HCT116 (cell line): Measurements from ENCODE around the gene MOCS2. TPM values are rescaled to one million over a fixed set of nuclear protein-coding genes. Genes with fewer than 3 reads are reported as not detected.
"Not testable (repeated sequence)": the region's sequence is repeated elsewhere in the genome, so short reads cannot be mapped to it uniquely, and the experiment has no call there.

Experiments used
- ATAC-seq: fragments of 200-7000 bp; cut with Tn5 transposase; 2 replicates; pipeline ENCODE4 v1.9.1; 2020; ENCODE audit warnings: mild to moderate bottlenecking, moderate library complexity
- BruUV-seq: library from RNA; stranded (reverse); fragments of 400-500 nt; replicated peaks from 2 replicates; lab custom pipeline; 2021; lab: Mats Ljungman, UMichigan
- CTCF ChIA-PET: fragments of 300-600 bp; sonication (Branson Sonifier 250); formaldehyde crosslinking; loops from one replicate; lab custom pipeline; 2021; ENCODE audit warnings: antibody characterized with exemption; lab: Charles Lee
- POLR2A ChIA-PET: fragments of 300-600, 350-600 bp; sonication (Branson Sonifier 250); formaldehyde crosslinking; loops from one replicate; lab custom pipeline; 2021; ENCODE audit warnings: antibody characterized with exemption; lab: Charles Lee
- RAD21 ChIA-PET, 2 experiments: fragments of 300-600 bp; sonication (Branson Sonifier 250); formaldehyde crosslinking; loops; one replicate each; lab custom pipeline; 2023; ENCODE audit warnings: low total read pairs in 2 of 2; ENCODE audit not compliant: uncharacterized antibody in 2 of 2, unreplicated experiment in 2 of 2, low non-redundant PET in 1 of 2; lab: Charles Lee
- DNase-seq: peaks from one replicate; pipeline ENCODE4 v3.0.0-alpha.2; 2010; ENCODE audit warnings: low read depth, low spot score
- H2AFZ ChIP-seq: fragments of 200-600 bp; shearing (Covaris generic), sonication (generic); 2 replicates; pipeline ENCODE4 v1.6.1; 2017; ENCODE audit warnings: low read depth, mixed run types, mixed read lengths, antibody characterized with exemption, low read length; ENCODE audit not compliant: poor library complexity, severe bottlenecking
- H3K27ac ChIP-seq: 2 replicates; pipeline ENCODE4 v1.5.1; 2012; ENCODE audit warnings: low read depth, low read length
- H3K27me3 ChIP-seq: fragments of 200-600 bp; sonication (generic); 2 replicates; pipeline ENCODE4 v1.6.1; 2016; ENCODE audit warnings: mixed run types, low read length, mixed read lengths; ENCODE audit not compliant: insufficient read depth
- H3K36me3 ChIP-seq, 2 experiments: fragments of 200-500 bp in 1 of 2; fragments of 200-600 bp in 1 of 2; sonication (Bioruptor generic) in 1 of 2; sonication (generic) in 1 of 2; 2 replicates each; pipeline versions ENCODE4 v1.5.1 to v1.6.1; 2014 to 2016; ENCODE audit warnings: low read length in 2 of 2, inconsistent platforms in 1 of 2, mixed read lengths in 1 of 2, mixed run types in 1 of 2; ENCODE audit not compliant: insufficient read depth in 2 of 2, control insufficient read depth in 1 of 2
- H3K4me1 ChIP-seq, 2 experiments: fragments of 200-600 bp in 1 of 2; sonication (generic) in 1 of 2; 2 replicates each; pipeline versions ENCODE4 v1.5.1 to v1.6.1; 2012 to 2017; ENCODE audit warnings: low read length in 2 of 2, inconsistent platforms in 1 of 2, mild to moderate bottlenecking in 1 of 2, mixed read lengths in 1 of 2, mixed run types in 1 of 2, moderate library complexity in 1 of 2; ENCODE audit not compliant: insufficient read depth in 2 of 2, control insufficient read depth in 1 of 2
- H3K4me2 ChIP-seq: fragments of 200-600 bp; sonication (generic); 2 replicates; pipeline ENCODE4 v1.6.1; 2017; ENCODE audit warnings: mixed run types, low read length, mixed read lengths
- H3K4me3 ChIP-seq, 2 experiments: fragments of 200-600 bp in 1 of 2; sonication (generic) in 1 of 2; replicated peaks in 1 of 2; 2 replicates each; pipeline ENCODE4 v1.5.1; 2011 to 2016; ENCODE audit warnings: low read length in 2 of 2, control low read depth in 1 of 2, low read depth in 1 of 2, mild to moderate bottlenecking in 1 of 2, mixed read lengths in 1 of 2, mixed run types in 1 of 2
- H3K79me2 ChIP-seq: fragments of 200-600 bp; sonication (generic); 2 replicates; pipeline ENCODE4 v1.6.1; 2017; ENCODE audit warnings: mild to moderate bottlenecking, mixed run types, low read length, moderate library complexity, mixed read lengths; ENCODE audit not compliant: insufficient read depth
- H3K9ac ChIP-seq: fragments of 200-600 bp; sonication (generic); 2 replicates; pipeline ENCODE4 v1.6.1; 2016; ENCODE audit warnings: low read length, mixed read lengths
- H3K9me2 ChIP-seq: fragments of 200-600 bp; sonication (generic), shearing (Covaris generic); 2 replicates; pipeline ENCODE4 v1.6.1; 2017; ENCODE audit warnings: mixed run types, mild to moderate bottlenecking, moderate library complexity; ENCODE audit not compliant: insufficient read depth
- H3K9me3 ChIP-seq, 2 experiments: fragments of 200-500 bp in 1 of 2; fragments of 200-600 bp in 1 of 2; sonication (Bioruptor generic) in 1 of 2; sonication (generic) in 1 of 2; 2 replicates each; pipeline ENCODE4 v1.6.1; 2014 to 2017; ENCODE audit warnings: low read length in 2 of 2, mixed read lengths in 2 of 2, inconsistent platforms in 1 of 2, low read depth in 1 of 2, mild to moderate bottlenecking in 1 of 2, mixed run types in 1 of 2, moderate library complexity in 1 of 2; ENCODE audit not compliant: control insufficient read depth in 1 of 2, insufficient read depth in 1 of 2
- H4K20me1 ChIP-seq: fragments of 200-600 bp; sonication (generic), shearing (Covaris generic); 2 replicates; pipeline ENCODE4 v1.6.1; 2017; ENCODE audit warnings: mixed run types, mild to moderate bottlenecking, moderate library complexity; ENCODE audit not compliant: insufficient read depth
- CBX3 ChIP-seq: IDR thresholded peaks from 2 replicates; pipeline ENCODE4 v1.6.1; 2012; ENCODE audit warnings: low read depth
- CEBPB ChIP-seq: IDR thresholded peaks from 2 replicates; pipeline ENCODE4 v1.6.1; 2012; ENCODE audit warnings: low read depth
- EGR1 ChIP-seq: IDR thresholded peaks from 2 replicates; pipeline ENCODE4 v1.6.1; 2012; ENCODE audit warnings: low read depth
- EZH2 ChIP-seq: fragments of 200-600 bp; sonication (generic); IDR thresholded peaks from 2 replicates; pipeline ENCODE4 v1.6.1; 2017; ENCODE audit warnings: antibody characterized with exemption, mixed run types
- FOSL1 ChIP-seq: IDR thresholded peaks from 2 replicates; pipeline ENCODE4 v1.6.1; 2012; ENCODE audit warnings: low read depth
- JUND ChIP-seq: IDR thresholded peaks from 2 replicates; pipeline ENCODE4 v1.6.1; 2012
- POLR2AphosphoS5 ChIP-seq: IDR thresholded peaks from 2 replicates; pipeline ENCODE4 v1.6.1; 2011; ENCODE audit warnings: mild to moderate bottlenecking, low read depth, low read length, moderate library complexity
- SP1 ChIP-seq: IDR thresholded peaks from 2 replicates; pipeline ENCODE4 v1.6.1; 2012; ENCODE audit warnings: low read depth
- SRF ChIP-seq: IDR thresholded peaks from 2 replicates; pipeline ENCODE4 v1.6.1; 2012; ENCODE audit warnings: low read depth
- ZFX ChIP-seq: fragments of 450-650 bp; IDR thresholded peaks from 2 replicates; pipeline ENCODE4 v1.6.1; 2017
- intact Hi-C: fragments of 100-400 bp; cut with micrococcal nuclease; formaldehyde crosslinking; loops from 2 replicates; pipeline ENCODE4 v1.10.0; 2022
- total RNA-seq: library from RNA; stranded (reverse); gene quantifications from one replicate; pipeline ENCODE4 v1.2.1, GENCODE V29; 2021; ENCODE audit not compliant: unreplicated experiment
- TF ChIP-seq, protein P1 (sequence below): IDR thresholded peaks from 2 replicates; pipeline ENCODE4 v1.6.1; 2011; ENCODE audit warnings: mild to moderate bottlenecking, low read length, moderate library complexity; ENCODE audit not compliant: insufficient replicate concordance; ENCODE audit errors: extremely low read depth
- TF ChIP-seq, protein P2 (sequence below), 3 experiments: fragments of 200-600 bp in 1 of 3; sonication (generic) in 1 of 3; IDR thresholded peaks in 2 of 3; conservative IDR thresholded peaks in 1 of 3; 2 replicates each; pipeline ENCODE4 v1.5.1; 2012 to 2017; ENCODE audit warnings: low read depth in 2 of 3, low read length in 2 of 3, antibody characterized with exemption in 1 of 3, borderline replicate concordance in 1 of 3, control low read depth in 1 of 3, mild to moderate bottlenecking in 1 of 3, mixed read lengths in 1 of 3, mixed run types in 1 of 3, moderate library complexity in 1 of 3; ENCODE audit not compliant: insufficient read depth in 1 of 3

MOCS2 gene
- total RNA-seq, 1 experiment from 2014 or later: 34.0 TPM

DNA sequence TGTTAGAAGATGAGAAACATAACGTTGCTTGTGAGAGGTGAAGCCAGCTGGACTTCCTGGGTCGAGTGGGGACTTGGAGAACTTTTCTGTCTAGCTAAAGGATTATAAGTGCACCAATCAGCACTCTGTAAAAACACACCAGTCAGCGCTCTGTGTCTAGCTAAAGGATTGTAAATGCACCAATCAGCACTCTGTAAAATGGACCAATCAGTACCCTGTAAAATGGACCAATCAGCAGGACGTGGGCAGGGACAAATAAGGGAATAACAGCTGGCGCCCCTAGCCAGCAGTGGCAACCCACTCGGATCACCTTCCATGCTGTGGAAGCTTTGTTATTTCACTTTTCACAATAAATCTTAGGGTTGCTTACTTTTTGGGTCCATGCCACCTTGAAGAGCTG is 2.8 kb upstream of the MOCS2 start:
- H2AFZ ChIP-seq, H3K9me2 ChIP-seq, H3K4me2 ChIP-seq, DNase-seq, intact Hi-C loops, POLR2A ChIA-PET, H4K20me1 ChIP-seq, RAD21 ChIA-PET, H3K9me3 ChIP-seq, H3K36me3 ChIP-seq, H3K9ac ChIP-seq, H3K27ac ChIP-seq, H3K4me3 ChIP-seq, H3K27me3 ChIP-seq, BruUV-seq, ATAC-seq: not testable (repeated sequence)
- CTCF ChIA-PET: interaction anchor here (2.1 kb wide), 1 partner anchor 164 kb away, joined by 7 read pairs; no protein-coding TSS in a partner anchor
- Histone ChIP-seq H3K79me2 (peaks cover 11% of the 10 kb centered on the region), H3K4me1 (peaks cover 3 to 17% of the 10 kb centered on the region in 2 experiments; a peak in 3 of 4 replicates)

DNA sequence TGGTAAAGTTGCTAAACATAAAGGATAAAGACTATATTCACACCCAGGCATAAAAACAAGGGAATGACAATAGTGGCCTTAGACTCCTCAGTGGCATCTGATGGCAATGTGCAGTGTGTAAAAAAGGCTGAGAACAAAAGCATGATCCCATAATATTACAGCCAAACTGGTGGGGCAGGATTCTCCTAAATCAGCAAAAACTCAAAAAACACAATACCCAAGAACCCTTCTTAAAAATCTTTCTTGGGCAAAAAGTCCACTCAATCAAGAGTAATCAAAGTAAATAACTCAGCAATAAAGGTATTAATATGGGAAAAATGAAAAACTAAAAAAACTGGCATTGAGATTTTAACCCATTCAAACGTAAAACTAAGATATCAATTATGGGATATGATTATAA is 1.6 kb upstream of the MOCS2 start:
- no peak overlapping the region for H3K27ac ChIP-seq
- no peaks in the 10 kb centered on the region for H4K20me1 ChIP-seq
- no peak for DNase-seq
- no peak for TF ChIP-seq EZH2
- no peak for TF ChIP-seq EGR1
- TF ChIP-seq JUND: no peak
- no peak for TF ChIP-seq SP1
- TF ChIP-seq POLR2AphosphoS5: no peak
- no peak for TF ChIP-seq SRF
- TF ChIP-seq FOSL1: no peak
- TF ChIP-seq, protein P1, sequence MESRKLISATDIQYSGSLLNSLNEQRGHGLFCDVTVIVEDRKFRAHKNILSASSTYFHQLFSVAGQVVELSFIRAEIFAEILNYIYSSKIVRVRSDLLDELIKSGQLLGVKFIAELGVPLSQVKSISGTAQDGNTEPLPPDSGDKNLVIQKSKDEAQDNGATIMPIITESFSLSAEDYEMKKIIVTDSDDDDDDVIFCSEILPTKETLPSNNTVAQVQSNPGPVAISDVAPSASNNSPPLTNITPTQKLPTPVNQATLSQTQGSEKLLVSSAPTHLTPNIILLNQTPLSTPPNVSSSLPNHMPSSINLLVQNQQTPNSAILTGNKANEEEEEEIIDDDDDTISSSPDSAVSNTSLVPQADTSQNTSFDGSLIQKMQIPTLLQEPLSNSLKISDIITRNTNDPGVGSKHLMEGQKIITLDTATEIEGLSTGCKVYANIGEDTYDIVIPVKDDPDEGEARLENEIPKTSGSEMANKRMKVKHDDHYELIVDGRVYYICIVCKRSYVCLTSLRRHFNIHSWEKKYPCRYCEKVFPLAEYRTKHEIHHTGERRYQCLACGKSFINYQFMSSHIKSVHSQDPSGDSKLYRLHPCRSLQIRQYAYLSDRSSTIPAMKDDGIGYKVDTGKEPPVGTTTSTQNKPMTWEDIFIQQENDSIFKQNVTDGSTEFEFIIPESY: no peak
- TF ChIP-seq, protein P2, sequence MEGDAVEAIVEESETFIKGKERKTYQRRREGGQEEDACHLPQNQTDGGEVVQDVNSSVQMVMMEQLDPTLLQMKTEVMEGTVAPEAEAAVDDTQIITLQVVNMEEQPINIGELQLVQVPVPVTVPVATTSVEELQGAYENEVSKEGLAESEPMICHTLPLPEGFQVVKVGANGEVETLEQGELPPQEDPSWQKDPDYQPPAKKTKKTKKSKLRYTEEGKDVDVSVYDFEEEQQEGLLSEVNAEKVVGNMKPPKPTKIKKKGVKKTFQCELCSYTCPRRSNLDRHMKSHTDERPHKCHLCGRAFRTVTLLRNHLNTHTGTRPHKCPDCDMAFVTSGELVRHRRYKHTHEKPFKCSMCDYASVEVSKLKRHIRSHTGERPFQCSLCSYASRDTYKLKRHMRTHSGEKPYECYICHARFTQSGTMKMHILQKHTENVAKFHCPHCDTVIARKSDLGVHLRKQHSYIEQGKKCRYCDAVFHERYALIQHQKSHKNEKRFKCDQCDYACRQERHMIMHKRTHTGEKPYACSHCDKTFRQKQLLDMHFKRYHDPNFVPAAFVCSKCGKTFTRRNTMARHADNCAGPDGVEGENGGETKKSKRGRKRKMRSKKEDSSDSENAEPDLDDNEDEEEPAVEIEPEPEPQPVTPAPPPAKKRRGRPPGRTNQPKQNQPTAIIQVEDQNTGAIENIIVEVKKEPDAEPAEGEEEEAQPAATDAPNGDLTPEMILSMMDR (IDR thresholded peaks at IDR 0.05 in 2 of 3, conservative IDR thresholded peaks at IDR 0.05 in 1 of 3; ENCODE audit: borderline replicate concordance in 1 of 3, insufficient read depth in 1 of 3, low read depth in 2 of 3, low read length in 2 of 3): no peak
- no peak for TF ChIP-seq ZFX
- no peak for TF ChIP-seq CEBPB
- TF ChIP-seq CBX3: no peak
- TF ChIP-seq, all 23 proteins: peak for 0
- Histone ChIP-seq H3K9ac (no peak overlapping the region), H3K4me1 (peaks cover 3 to 17% of the 10 kb centered on the region in 2 experiments; a peak in 3 of 4 replicates), H3K4me3 (no peak overlapping the region), H3K9me2 (no peaks in the 10 kb centered on the region), H3K36me3 (peaks cover 2 to 5% of the 10 kb centered on the region in 2 experiments; a peak in 1 of 4 replicates), H2AFZ (no peak overlapping the region), H3K27me3 (no peaks in the 10 kb centered on the region), H3K9me3 (no peaks in the 10 kb centered on the region), H3K4me2 (peak overlapping the region; percentile 86), H3K79me2 (peaks cover 11% of the 10 kb centered on the region)
- ChIA-PET POLR2A (no interaction called here), CTCF (no interaction called here), RAD21 (no interaction called here)
- no peak for ATAC-seq
- intact Hi-C loops: no loop called here
- no TSS peak for BruUV-seq
